HG03139 (cell line): ENCODE data around the gene ADCY9.
"Not testable (repeated sequence)": the region's sequence is repeated elsewhere in the genome, so short reads cannot be mapped to it uniquely, and the experiment has no call there.

ENCODE experiments used
- ATAC-seq: cut with Tn5 transposase; IDR thresholded peaks from one replicate; pipeline ENCODE4 v1.9.1; 2021; ENCODE audit not compliant: unreplicated experiment

Gene ADCY9

DNA sequence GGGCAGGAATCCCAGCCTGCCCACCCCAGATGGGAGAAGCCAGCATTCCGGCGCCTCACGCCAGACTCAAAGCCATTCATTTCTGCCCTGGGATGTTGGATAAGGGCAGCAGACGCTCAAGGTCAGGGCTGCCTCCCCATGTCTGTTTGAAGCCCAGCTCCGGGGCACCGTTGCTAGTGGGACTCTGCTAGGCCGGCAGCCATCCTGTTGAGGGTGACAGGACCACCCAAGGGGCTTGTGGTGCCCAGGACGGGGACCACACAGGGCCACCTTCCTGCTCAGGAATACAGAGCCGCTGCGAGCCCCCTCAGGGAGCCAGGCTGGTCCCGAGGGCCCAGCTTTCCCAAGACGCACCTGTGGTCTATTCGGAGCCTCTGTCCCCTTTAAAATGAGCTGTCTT lies 134.0 kb downstream of the ADCY9 start:
- ATAC-seq: no peak

DNA sequence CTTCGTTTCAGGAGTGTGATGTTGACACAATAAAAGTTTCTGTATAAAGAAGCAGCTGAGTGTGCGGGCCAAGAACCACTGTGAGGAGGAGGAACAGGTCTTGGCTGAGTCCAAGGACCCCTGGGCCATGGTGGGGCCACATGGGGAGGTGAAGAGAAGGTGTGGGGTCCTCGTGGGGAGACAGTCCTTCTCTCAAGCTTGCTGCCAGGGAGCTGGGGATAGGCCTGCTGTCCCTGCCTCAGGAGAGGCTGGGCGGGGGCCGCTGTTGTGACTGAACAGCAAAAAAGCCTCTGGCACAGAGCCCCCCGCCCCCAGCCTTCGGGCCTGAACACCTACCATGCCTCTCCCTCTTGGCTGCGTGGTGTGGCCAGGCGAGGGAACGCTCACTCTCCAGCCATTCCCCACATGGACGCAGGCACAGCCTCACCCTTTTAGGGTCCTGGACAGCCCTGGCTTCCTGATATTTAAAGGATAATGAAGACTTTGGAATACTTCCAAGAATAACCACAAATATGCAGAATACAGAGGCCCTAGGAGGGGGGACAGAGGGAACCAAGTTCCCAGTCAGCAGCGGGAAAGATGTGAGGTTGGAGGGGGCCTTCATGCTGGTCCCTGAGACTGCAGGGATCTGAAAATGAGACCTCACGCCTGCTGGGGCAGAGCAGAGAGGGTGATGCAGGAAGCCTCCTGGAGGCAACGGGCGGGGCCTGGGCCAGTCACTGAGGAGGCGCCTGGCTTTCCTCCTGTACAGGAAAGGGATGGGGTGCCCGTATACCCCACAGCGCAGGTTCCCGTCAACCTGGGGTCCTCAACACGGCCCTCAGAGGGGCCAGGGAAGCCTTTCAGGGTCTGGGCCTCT lies 135.8 kb downstream of the ADCY9 start:
- no peak for ATAC-seq

DNA sequence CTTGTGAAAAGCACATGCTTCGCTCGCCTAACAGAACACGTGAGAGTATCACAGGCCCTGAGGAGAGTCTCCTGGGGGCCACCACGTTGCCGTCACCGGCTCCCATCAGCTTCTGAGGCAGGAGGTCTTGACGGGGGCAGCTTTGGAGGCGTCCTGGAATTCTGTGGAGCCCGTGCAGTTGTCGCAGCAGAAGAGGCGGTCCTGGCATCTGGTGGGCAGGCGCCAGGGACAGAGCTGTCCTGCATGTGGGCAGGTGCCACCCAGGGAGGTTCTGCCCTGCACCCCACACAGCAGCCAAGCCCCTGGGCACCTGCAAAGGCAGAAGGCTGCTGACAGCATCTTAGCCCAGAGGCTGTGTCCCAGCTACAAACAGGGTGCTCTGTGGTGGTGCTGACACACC lies 136.7 kb downstream of the ADCY9 start:
- no peak for ATAC-seq

DNA sequence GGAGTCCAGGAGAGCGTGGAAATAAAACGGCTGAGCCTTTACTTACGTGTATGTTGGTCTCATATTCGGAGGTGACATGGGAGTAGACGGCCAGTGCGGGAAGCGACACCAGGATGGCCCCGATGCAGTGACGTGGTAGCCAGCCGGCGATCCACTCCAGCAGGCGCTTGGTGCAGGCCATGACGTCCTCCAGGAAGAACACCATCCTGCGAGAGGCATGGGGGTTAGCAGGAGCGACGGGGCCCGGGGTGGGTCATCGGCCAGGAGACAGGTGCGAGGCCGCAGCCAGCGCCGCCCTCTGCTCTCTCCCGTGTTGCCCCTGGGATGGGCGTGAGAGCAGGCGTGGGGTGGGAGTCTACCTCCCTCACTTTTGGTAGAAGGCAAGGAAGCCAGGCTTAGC lies 137.2 kb downstream of the ADCY9 start:
- ATAC-seq: no peak

DNA sequence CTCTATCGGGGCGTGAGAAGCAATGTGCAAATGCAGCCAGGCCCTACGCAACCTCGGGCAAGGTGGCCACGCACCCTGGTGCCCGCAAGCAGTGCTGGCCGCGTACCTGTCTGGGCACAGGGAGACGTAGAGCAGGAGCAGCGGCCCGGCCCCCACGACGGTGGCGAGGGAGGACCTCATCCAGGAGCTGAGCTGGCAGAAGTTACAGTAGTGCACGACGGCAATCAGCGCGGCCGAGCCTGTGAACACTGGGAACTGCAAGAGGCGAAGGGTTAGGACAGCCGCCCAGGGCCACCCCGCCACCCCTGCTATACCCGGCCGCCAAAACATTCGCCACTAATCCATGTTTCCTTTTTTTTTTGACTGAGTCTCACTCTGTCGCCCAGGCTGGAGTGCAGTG lies 138.9 kb downstream of the ADCY9 start:
- ATAC-seq: no peak

DNA sequence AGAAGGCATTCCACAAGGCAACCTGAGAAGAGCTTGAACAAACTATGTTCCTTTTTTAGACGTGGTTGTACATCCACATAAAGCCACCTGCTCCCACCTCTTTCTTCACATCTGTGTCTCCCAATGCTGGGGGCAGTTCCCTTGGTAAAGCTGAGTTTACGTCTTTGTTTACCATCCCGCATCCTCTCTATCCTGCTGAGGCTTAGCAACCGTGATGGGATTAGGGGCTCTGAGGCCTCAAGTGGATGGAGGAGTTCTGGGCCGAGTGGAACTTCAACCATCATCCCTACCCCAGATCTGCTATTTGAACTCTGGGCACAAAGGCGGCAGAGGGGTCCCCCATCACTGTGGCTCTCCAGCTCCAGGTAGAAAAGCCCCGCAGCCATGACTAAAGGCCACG lies 141.5 kb downstream of the ADCY9 start:
- ATAC-seq: no peak

DNA sequence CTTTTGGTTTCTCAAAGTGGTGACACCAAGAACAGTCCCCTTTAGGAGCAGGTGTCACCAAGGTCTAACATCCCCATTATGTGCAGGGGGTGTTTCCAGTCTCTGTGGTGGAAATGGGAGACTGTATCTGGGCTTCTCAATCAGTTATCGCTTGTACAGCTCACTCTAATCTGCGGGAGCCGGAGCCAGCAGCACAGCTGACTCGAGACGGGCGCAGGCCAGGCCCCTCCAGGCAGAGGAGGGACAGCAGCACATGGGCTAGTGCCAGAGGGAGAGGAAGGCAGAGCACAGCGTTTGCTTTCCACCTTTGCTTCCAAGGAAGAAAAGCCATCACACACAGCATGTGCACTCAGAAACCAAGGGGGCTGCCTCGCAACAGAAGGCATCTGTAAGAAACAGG lies 144.5 kb downstream of the ADCY9 start:
- ATAC-seq: no peak

DNA sequence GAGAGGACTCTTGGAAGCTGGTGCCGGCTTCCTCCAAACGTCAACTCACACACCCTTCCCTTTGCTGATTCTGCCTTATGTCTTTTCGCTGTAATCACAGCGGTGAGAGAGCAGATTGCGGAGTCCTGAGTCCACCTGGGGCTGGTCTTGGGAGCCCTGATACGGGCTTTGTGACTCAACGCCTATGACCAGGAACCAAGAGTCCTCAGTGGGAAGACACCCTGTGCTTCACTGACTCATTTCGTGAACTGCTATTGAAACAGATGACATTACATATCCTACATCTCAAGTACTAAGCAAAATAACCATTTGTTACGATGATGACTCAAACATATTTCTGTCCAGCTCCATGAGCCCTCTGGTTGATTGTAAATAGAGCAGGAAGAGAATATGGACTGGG lies 145.0 kb downstream of the ADCY9 start:
- no peak for ATAC-seq

DNA sequence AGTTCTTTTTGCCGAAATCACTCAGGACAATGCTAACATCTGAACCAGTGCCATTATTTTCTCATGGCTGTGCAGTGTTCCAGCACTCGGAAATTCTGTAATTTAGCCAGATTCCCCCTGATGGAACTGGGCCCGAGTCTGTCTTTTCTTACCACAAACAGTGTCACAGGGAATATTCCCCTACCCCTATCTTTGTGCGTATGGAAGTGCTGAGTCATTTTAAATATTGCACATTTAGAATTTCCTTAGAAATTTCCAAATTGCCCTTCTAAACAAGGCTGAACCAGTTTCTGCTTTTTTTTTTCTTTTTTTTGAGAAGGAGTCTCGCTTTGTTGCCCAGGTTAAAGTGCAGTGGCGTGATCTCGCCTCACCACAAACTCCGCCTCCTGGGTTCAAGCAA lies 147.7 kb downstream of the ADCY9 start:
- ATAC-seq: no peak

DNA sequence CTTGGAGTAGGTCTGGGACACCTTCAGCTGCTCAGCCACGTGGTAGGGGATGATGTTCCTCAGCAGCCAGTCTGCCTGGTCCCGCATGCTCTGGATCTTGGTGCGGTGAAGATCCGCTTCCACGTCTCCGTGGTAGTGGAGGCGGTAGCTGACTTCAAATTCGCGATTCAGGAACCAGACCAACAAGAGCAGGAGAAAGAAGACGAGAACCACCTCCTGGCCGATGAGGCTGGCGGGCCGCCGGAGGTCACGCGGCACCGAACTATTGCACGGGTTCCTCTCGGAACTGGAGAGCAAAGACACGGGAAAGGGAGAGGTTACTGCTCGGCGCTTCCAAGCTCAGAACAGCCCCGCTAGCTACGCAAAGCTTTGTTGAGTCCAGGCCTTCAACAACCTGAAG lies 149.6 kb downstream of the ADCY9 start:
- ATAC-seq: no peak

DNA sequence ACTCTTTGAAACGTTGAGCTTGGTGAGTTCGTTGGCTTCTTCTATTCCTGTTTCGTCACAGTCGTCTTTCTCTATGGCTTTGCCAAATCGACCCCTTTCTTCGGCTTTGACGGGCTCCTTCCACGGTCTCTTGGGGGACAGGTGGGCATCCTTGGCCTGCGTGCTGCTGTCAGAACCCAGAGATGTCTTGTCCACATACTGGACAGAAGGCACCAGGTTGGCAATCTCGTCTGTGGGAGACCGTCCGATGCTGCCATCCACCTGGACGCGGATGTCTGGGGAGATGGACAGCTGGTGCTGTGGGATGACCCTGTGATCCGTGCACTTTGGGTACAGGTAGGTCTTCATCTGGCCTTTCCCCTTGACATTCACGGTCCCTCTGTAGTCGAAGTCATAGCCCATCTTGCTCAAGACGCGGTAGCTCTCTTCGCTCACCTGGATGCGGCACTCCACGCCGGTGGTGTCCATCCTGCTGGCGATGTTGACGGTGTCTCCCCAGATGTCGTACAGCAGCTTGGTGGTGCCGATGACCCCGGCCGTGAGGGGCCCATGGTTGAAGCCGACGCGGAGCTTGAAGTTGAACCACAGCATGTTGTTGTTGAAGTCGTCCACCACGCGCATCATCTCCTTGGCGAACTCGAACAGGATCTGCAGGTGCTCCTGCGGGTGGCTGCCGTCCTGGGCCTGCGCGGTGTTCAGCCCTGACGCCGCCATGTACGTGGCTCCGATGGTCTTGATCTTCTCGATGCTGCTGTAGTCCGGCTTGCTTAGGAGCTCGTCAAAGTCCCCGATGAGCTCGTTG lies 150.3 kb downstream of the ADCY9 start:
- no peak for ATAC-seq

DNA sequence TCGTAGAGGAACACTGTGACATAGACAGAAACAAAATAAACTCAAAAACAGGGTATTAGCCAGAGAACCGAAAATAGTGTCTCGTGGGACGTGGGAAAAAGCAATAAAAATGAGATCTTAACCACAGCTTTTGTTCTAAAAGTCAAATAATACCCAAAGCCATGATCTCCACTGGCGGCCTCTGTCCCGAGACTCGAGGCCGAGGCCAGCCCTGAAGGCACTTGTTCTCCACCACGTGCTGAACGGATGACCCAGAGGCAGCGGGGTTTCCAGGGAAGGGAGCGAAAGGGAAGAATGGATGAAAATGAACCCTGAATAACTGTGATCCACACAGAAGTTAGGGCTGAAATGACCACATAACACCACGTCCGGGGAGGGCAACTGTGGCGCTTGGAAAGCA lies 150.9 kb downstream of the ADCY9 start:
- no peak for ATAC-seq

DNA sequence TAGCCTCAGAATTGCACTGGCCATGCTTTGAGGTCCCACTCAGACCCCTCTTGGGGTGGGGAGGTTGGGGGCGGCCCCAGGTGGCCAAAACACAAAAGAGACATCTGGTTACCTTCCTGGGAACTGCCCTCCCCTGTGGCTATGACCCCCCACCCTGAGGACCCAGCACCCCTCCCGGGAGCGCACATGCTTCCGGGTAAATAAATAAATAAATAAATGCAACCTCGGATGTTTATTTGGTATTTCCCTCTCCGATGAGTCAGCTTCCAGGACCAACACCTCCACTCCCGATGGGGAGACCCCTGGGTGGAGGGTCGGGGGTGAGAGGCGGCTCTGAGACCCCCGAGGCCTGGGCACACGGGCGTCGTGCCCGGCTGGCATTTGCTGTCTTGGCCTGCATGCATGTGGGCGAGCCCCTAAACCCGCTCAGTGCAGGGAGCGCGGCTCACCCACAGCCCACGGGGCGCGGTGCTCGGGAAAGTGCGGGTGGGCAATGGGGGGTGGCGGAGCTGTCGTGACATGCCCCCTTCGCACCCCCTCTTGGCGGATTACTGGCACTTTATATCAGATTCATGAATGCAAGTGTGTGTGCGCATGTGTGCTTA lies 151.5 kb downstream of the ADCY9 start:
- ATAC-seq: no peak

DNA sequence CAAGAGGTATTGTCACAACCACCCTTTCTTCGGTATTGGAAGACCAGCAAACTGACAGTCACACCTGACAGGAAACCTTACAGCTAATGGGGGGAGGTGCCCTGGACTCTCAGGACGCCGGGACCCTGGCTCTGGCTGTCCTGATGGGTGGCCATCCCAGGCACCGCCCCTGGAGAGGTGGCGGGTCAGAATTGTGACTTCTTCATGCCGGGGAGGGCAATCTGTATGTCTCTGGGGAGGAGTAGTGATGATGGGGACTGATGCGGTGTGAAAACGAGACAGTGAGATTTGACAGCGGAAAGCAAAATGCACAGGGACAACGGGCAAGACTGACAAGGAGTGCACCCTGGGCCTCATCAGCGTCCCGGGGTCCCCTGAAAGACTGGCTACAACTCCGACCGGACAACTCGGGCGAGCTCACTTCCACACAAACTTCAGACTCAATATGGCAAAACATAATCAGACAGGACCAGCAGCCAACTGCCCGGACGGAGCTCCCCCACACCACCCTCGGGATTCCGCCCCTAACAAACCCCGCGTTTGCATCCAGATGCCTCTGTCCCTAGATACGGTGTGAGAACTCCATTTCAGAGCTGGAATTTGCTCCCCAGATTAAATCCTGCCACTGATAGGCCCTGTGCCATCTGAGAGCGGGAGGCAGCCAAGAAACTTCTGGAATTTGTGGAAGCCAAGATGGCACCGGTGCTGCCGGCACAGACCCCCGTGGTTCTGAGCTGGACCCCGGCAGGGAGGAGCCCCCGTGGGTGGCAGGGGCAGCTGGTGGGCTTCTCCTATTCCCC lies 152.2 kb downstream of the ADCY9 start:
- ATAC-seq: no peak

DNA sequence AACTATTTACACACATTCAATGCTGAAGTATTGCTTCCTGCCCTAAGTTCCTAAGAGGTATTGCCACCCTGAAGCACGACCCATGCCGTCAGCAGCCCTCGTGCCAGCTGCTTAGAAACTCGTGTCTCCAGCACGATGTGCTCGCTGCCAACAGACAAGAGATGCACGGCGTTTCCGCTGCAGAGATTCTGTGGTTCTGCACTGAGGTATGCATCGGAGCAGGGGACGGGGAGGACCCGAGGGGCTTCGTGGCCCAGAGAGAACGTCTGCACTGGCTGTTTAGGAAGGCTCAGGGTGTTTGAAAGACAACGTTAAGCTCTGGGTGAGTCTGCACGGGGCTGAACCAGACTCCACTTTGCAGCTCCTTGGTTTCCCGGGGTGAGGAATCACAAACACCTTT lies 153.0 kb downstream of the ADCY9 start:
- ATAC-seq: no peak

DNA sequence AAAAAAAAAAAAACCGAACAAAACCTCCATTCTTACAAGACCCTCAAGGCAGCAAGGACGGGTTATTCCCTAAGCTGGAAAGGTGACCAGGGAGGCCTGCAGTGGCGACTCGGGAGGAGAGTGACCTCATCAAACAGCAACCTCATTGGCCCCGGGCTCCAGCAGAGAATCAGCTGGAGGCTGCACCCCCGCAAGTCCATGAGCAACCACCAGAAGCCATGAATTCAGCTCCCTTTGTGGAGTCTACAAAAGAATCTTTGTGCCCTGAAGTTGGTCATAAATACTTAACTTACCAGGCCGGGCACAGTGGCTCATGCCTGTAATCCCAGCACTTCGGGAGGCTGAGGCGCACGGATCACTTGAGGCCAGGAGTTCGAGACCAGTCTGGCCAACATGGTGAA lies 154.8 kb downstream of the ADCY9 start:
- ATAC-seq: no peak

DNA sequence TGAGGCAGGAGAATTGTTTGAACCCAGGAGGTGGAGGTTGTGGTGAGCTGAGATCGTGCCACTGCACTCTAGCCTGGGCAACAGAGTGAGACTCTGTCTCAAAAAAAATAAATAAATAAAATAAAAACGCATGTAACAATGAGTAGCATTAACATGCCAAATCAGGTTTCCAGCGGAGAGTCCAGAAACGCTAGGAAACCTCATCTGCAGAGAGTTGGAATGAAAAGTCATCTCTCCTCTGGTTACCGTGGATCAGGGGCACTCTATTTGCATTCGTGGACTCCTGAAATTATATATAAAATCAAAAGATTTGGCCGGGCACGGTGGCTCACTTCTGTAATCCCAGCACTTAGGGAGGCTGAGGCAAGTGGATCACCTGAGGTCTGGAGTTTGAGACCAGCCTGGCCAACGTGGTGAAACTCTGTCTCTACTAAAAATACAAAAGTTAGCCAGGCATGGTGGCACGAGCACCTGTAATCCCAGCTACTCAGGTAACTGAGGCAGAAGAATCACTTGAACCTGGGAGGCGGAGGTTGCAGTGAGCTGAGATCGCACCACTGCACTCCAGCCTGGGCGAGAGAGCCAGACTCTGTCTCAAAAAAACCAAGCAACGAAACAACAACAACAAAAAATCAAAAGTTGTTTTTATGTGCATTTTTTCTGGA lies 156.2 kb downstream of the ADCY9 start:
- not testable (repeated sequence) for ATAC-seq

DNA sequence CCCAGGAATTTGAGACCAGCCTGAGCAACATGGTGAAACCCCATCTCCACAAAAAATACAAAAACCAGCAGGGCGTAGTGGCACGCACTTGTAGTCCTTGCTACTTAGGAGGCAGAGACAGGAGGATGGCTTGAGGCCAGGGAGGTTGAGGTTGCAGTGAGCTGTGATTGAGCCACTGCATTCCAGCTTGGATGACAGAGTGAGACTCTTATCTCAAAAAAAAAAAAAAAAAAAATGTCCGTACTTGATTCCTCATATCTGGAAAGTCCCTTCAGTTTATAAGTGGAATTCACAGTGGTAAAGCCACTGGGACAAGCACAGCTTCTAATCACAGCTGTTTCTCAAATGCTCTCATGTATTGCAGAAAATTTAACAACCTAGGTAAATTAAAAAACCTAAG lies 157.1 kb downstream of the ADCY9 start:
- ATAC-seq: no peak

DNA sequence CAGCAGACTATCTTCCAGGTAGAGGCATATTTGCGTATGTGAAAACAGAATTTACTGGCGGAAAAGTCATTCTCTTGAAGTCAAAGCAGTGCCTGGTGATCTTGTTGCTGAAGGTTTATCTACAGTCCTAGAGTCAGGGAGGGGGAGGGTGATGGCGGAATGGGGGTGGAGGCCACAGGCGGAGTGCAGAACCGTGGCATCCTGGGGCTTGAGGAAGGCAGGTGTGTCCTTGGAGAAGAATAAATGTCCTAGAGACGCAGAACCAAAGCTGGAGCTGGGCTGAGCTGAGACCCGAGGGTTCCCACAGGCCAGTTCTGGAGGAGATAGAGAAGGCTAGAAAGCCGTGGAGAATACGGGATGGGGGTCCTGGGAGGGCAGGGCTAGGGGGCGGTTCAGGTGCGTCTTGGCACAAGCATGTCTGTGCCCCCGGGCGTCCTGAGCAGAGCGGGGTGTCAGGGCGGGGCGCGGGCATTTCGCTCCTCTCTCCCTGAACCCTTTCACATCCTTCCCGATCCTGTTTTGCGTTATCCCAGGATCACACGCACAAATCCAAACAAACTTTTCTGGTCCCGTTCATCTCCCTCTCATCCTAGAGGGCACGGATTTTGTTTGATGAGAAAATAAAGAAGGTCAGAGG lies 158.8 kb downstream of the ADCY9 start:
- ATAC-seq: no peak

DNA sequence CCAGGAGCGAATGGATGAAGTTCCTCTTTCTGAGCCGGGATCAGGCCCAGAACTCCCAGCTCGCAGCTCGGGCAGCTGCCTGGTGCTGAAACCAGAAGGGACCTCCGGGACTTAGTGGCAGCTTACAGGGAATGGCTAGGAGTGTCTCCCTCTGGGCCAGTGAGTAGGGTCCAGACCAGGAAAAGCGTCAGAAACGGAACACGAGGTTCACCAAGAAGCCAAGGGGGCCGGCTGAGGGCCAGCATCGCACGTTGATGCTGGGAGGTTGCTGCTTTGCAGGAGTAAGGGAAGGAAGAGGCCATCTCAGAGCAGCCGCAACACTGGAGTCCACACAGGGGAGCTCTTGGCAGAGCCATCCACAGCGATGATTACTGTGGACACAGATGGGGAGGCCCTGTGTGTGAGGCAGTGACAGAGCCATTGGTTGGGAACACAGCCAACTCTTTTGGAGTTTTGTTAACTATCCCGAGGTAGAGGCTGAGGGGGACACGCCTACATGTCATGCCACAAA lies 161.8 kb downstream of the ADCY9 start:
- ATAC-seq: no peak
